ENCODE results near the gene CFAP99.
A peak's percentile ranks its signal among the peaks of the same experiment; 100 is the strongest.
"Not testable (repeated sequence)": the region's sequence is repeated elsewhere in the genome, so short reads cannot be mapped to it uniquely, and the experiment has no call there.

The CFAP99 gene

GRCh38 chr4:2412885-2413716 lies 5.7 kb upstream of the CFAP99 start:
- peak; percentile 82 for DNase-seq

- DNase-seq, result peak; percentile 26
Observed at GRCh38 chr4:2413821-2414610, 4.7 kb upstream of the CFAP99 start.

GRCh38 chr4:2415213-2415612 lies 3.5 kb upstream of the CFAP99 start:
- no peak for DNase-seq

- DNase-seq, result no peak
Observed at GRCh38 chr4:2415881-2416563, 2.7 kb upstream of the CFAP99 start.

- DNase-seq, result peak; percentile 20
Observed at GRCh38 chr4:2416564-2417225, 2.1 kb upstream of the CFAP99 start.

- no peak for DNase-seq
Observed at GRCh38 chr4:2417226-2417764, 1.5 kb upstream of the CFAP99 start.

- no peak for DNase-seq
Observed at GRCh38 chr4:2417765-2418649, 748 bp upstream of the CFAP99 start, which contains the start of gene ZFYVE28. Gene ZFYVE28 (minus strand): TSS chr4:2418645. CDS start chr4:2418323, 322 bp downstream.

GRCh38 chr4:2419814-2420213 lies 1.1 kb downstream of the CFAP99 start:
- DNase-seq, result no peak

GRCh38 chr4:2421928-2422327 lies 3.2 kb downstream of the CFAP99 start:
- no peak for DNase-seq

GRCh38 chr4:2423066-2423465 lies 4.3 kb downstream of the CFAP99 start:
- DNase-seq, result no peak

- no peak for DNase-seq
Observed at GRCh38 chr4:2423695-2424094, 4.9 kb downstream of the CFAP99 start.

GRCh38 chr4:2424581-2424980 lies 5.8 kb downstream of the CFAP99 start:
- no peak for DNase-seq

GRCh38 chr4:2425386-2426068 lies 6.8 kb downstream of the CFAP99 start:
- no peak for DNase-seq

- DNase-seq, result no peak
Observed at GRCh38 chr4:2426069-2426397, 7.3 kb downstream of the CFAP99 start.

GRCh38 chr4:2426711-2427275 lies 8.0 kb downstream of the CFAP99 start:
- no peak for DNase-seq

GRCh38 chr4:2427383-2428334 lies 8.9 kb downstream of the CFAP99 start:
- no peak for DNase-seq

GRCh38 chr4:2428496-2429213 lies 9.9 kb downstream of the CFAP99 start:
- DNase-seq, result no peak

- not testable (repeated sequence) for DNase-seq
Observed at GRCh38 chr4:2429945-2430757, 11.4 kb downstream of the CFAP99 start.

Measured in stimulated activated CD4-positive, alpha-beta T cell treated with anti-CD3 and anti-CD28 coated beads, Interleukin-4, amount 100 ng/mL, for 24 hours (primary cell).